H1 (cell line): ENCODE results near the gene DUOX1. TPM values are rescaled to one million over a fixed set of nuclear protein-coding genes. Genes with fewer than 3 reads are reported as not detected.

Experiments used
- ASH2L ChIP-seq: fragments of 200-600, 300-600 bp; sonication (generic); IDR thresholded peaks from one replicate; pipeline ENCODE4 v1.7.1; 2017; ENCODE audit warnings: low read length
- BACH1 ChIP-seq: IDR thresholded peaks from 2 replicates; pipeline ENCODE4 v1.6.1; 2012; ENCODE audit warnings: low read length, improper control_type of control experiment
- BCL11A ChIP-seq, 2 experiments: IDR thresholded peaks; one replicate each; pipeline ENCODE4 v1.6.1; 2011; ENCODE audit warnings: low read depth in 2 of 2, low read length in 2 of 2, mild to moderate bottlenecking in 2 of 2
- CHD2 ChIP-seq: IDR thresholded peaks from 2 replicates; pipeline ENCODE4 v1.6.1; 2012; ENCODE audit warnings: low read length, improper control_type of control experiment
- CREB1 ChIP-seq: IDR thresholded peaks from 2 replicates; pipeline ENCODE4 v1.6.1; 2012; ENCODE audit warnings: inconsistent platforms
- CTCF ChIP-seq, 3 experiments: IDR thresholded peaks; 1 replicate in 2 of 3; 2 replicates in 1 of 3; pipeline versions ENCODE4 v1.5.1 to v1.6.1; 2011; ENCODE audit warnings: low read length in 3 of 3, mild to moderate bottlenecking in 3 of 3, inconsistent platforms in 2 of 3, low read depth in 1 of 3, moderate library complexity in 1 of 3; ENCODE audit not compliant: insufficient read depth in 1 of 3; ENCODE audit errors: control extremely low read depth in 1 of 3
- E2F6 ChIP-seq: IDR thresholded peaks from 2 replicates; pipeline ENCODE4 v1.6.1; 2012; ENCODE audit warnings: inconsistent platforms
- EP300 ChIP-seq, 2 experiments: IDR thresholded peaks; 1 replicate in 1 of 2; 2 replicates in 1 of 2; pipeline ENCODE4 v1.6.1; 2011 to 2012; ENCODE audit warnings: low read depth in 2 of 2, low read length in 2 of 2, mild to moderate bottlenecking in 2 of 2, borderline replicate concordance in 1 of 2, inconsistent platforms in 1 of 2, moderate library complexity in 1 of 2
- FOSL1 ChIP-seq: IDR thresholded peaks from 2 replicates; pipeline ENCODE4 v1.6.1; 2011; ENCODE audit warnings: mild to moderate bottlenecking, low read depth, low read length, moderate library complexity; ENCODE audit not compliant: insufficient read depth
- GTF2F1 ChIP-seq: IDR thresholded peaks from 2 replicates; pipeline ENCODE4 v1.6.1; 2012; ENCODE audit warnings: low read depth, low read length, improper control_type of control experiment, borderline replicate concordance
- KDM5A ChIP-seq: fragments of 200-600 bp; IDR thresholded peaks from 2 replicates; pipeline ENCODE4 v1.7.1; 2012; ENCODE audit warnings: mild to moderate bottlenecking, low read length, inconsistent platforms, mixed read lengths
- PHF8 ChIP-seq: fragments of 200-600 bp; sonication (generic); conservative IDR thresholded peaks from 2 replicates; pipeline ENCODE4 v1.7.1; 2012; ENCODE audit warnings: low read depth, mild to moderate bottlenecking, inconsistent platforms, low read length, moderate library complexity
- RAD21 ChIP-seq, 2 experiments: IDR thresholded peaks in 1 of 2; conservative IDR thresholded peaks in 1 of 2; 2 replicates each; pipeline ENCODE4 v1.6.1; 2011; ENCODE audit warnings: low read depth in 2 of 2, low read length in 2 of 2, improper control_type of control experiment in 1 of 2, inconsistent platforms in 1 of 2, mild to moderate bottlenecking in 1 of 2, moderate library complexity in 1 of 2
- SIN3A ChIP-seq, 2 experiments: IDR thresholded peaks in 1 of 2; conservative IDR thresholded peaks in 1 of 2; 2 replicates each; pipeline ENCODE4 v1.6.1; 2011 to 2012; ENCODE audit warnings: low read length in 2 of 2, improper control_type of control experiment in 1 of 2, low read depth in 1 of 2, mild to moderate bottlenecking in 1 of 2
- SRF ChIP-seq: IDR thresholded peaks from 2 replicates; pipeline ENCODE4 v1.6.1; 2011; ENCODE audit warnings: mild to moderate bottlenecking, low read depth, low read length, moderate library complexity
- TAF1 ChIP-seq: IDR thresholded peaks from 2 replicates; pipeline ENCODE4 v1.6.1; 2011; ENCODE audit warnings: mild to moderate bottlenecking, low read depth, low read length
- TAF7 ChIP-seq: optimal IDR thresholded peaks from 2 replicates; pipeline ENCODE3; 2011; ENCODE audit warnings: low read depth, mild to moderate bottlenecking, inconsistent platforms, low read length, moderate library complexity, borderline replicate concordance
- TBP ChIP-seq: IDR thresholded peaks from 2 replicates; pipeline ENCODE4 v1.6.1; 2011; ENCODE audit warnings: low read depth, low read length, improper control_type of control experiment
- TEAD4 ChIP-seq: IDR thresholded peaks from 2 replicates; pipeline ENCODE4 v1.6.1; 2012; ENCODE audit warnings: low read depth, low read length, inconsistent platforms, mixed read lengths
- polyA plus RNA-seq, 7 experiments: library from polyadenylated mRNA; depleted of rRNA in 3 of 7; stranded (reverse) in 5 of 7; unstranded in 2 of 7; fragments of >200 nt in 5 of 7; fragments of 200-250 nt in 2 of 7; gene quantifications; 1 replicate in 5 of 7; 2 replicates in 1 of 7; 4 replicates in 1 of 7; pipeline versions ENCODE4 v1.2.1 to v1.2.3, GENCODE V29; 2011 to 2013; ENCODE audit warnings: missing spikeins in 2 of 7, mixed read lengths in 2 of 7
- total RNA-seq: library from RNA; stranded (reverse); fragmentation: NEBNext Ultra II Directional; extraction: Animal tissue kit (Norgen Biotek cat#: 25700); gene quantifications from 2 replicates; pipeline ENCODE4 v1.2.1, GENCODE V29; 2021

Gene DUOX1
- total and polyA plus RNA-seq, 2 of the 8 experiments (the other 6 are each of a cell fraction or from before 2014, with no cell fraction given) = 0.84 to 1.4 TPM

- TF ChIP-seq ASH2L (peak; percentile 77), CREB1 (peak; percentile 87), SIN3A (conservative IDR thresholded peaks at IDR 0.05 in 1 of 2, IDR thresholded peaks at IDR 0.05 in 1 of 2; ENCODE audit: low read depth in 1 of 2, low read length in 2 of 2) (peak in 1 of 2 experiments; percentile 53; a peak in 1 of 4 replicates), TEAD4 (no peak), EP300 (IDR thresholded peaks at IDR 0.05; ENCODE audit: borderline replicate concordance in 1 of 2, low read depth in 2 of 2, low read length in 2 of 2) (peak in 1 of 2 experiments; percentile 16; a peak in 1 of 3 replicates), BACH1 (no peak), CHD2 (no peak), TBP (peak; percentile 59; the same call in 1 of the 2 replicates), GTF2F1 (no peak), KDM5A (no peak), E2F6 (peak; percentile 12; the same call in 1 of the 2 replicates), TAF7 (peak; percentile 76), PHF8 (peak; percentile 81), BCL11A (IDR thresholded peaks at IDR 0.05; ENCODE audit: low read depth in 2 of 2, low read length in 2 of 2) (no peak), RAD21 (IDR thresholded peaks at IDR 0.05 in 1 of 2, conservative IDR thresholded peaks at IDR 0.05 in 1 of 2; ENCODE audit: low read depth in 2 of 2, low read length in 2 of 2) (peak; percentile 32 to 42), SRF (no peak), FOSL1 (no peak), TAF1 (peak; percentile 84), CTCF (IDR thresholded peaks at IDR 0.05; ENCODE audit: control extremely low read depth in 1 of 3, insufficient read depth in 1 of 3, low read depth in 1 of 3, low read length in 3 of 3) (peak; percentile 67 to 75 (median 74))
Observed at GRCh38 chr15:45166834-45167630, 37.2 kb downstream of the DUOX1 start (continued).
